ENCODE results near the gene FEV. TPM values are rescaled to one million over a fixed set of nuclear protein-coding genes. Genes with fewer than 3 reads are reported as not detected.

FEV gene
- total and polyA plus RNA-seq, 4 donors, result 0.11 to 0.14 TPM; not detected in 2

- no peak for DNase-seq (ENCODE audit: low read depth in 4 of 6, low spot score in 6 of 6)
- no peaks in the 10 kb centered on the region for H3K36me3 ChIP-seq (ENCODE audit: control insufficient read depth, insufficient read depth, low read length)
- no peak overlapping the region for H3K27ac ChIP-seq (ENCODE audit: low read depth, low read length)
- no peaks in the 10 kb centered on the region for H3K9me3 ChIP-seq (ENCODE audit: control insufficient read depth, insufficient read depth, low read length)
- peaks cover 90% of the 10 kb centered on the region for H3K27me3 ChIP-seq (ENCODE audit: control insufficient read depth, insufficient read depth, low read length)
- H3K4me1 ChIP-seq (ENCODE audit: control insufficient read depth, insufficient read depth, low read length), result peaks cover 48% of the 10 kb centered on the region
- no peak overlapping the region for H3K4me3 ChIP-seq (ENCODE audit: low read depth, low read length)
- WGBS (ENCODE audit: insufficient coverage), result under 1% methylated on average over 46 of the region's 46 CpGs
Observed at GRCh38 chr2:218981390-218981880, 3.5 kb downstream of the FEV start.

- no peak overlapping the region for H3K4me3 ChIP-seq (ENCODE audit: low read depth, low read length)
- H3K36me3 ChIP-seq (ENCODE audit: control insufficient read depth, insufficient read depth, low read length), result no peaks in the 10 kb centered on the region
- H3K9me3 ChIP-seq (ENCODE audit: control insufficient read depth, insufficient read depth, low read length), result no peaks in the 10 kb centered on the region
- no peak for DNase-seq (ENCODE audit: low read depth in 4 of 6, low spot score in 6 of 6)
- H3K27ac ChIP-seq (ENCODE audit: low read depth, low read length), result no peak overlapping the region
- H3K4me1 ChIP-seq (ENCODE audit: control insufficient read depth, insufficient read depth, low read length), result peaks cover 48% of the 10 kb centered on the region
- 2% methylated on average over 20 of the region's 26 CpGs for WGBS (ENCODE audit: insufficient coverage)
- peaks cover 90% of the 10 kb centered on the region for H3K27me3 ChIP-seq (ENCODE audit: control insufficient read depth, insufficient read depth, low read length)
Observed at GRCh38 chr2:218980735-218981389, 4.1 kb downstream of the FEV start.

GRCh38 chr2:218979846-218980734, 4.9 kb downstream of the FEV start:
- Histone ChIP-seq H3K4me3 (ENCODE audit: low read depth, low read length) (no peak overlapping the region), H3K4me1 (ENCODE audit: control insufficient read depth, insufficient read depth, low read length) (peaks cover 41% of the 10 kb centered on the region)
- WGBS (ENCODE audit: insufficient coverage), result 0% methylated on average over 32 of the region's 39 CpGs

GRCh38 chr2:218975060-218975777, 9.8 kb downstream of the FEV start:
- H3K4me1 ChIP-seq (ENCODE audit: control insufficient read depth, insufficient read depth, low read length), result peaks cover 7% of the 10 kb centered on the region
- WGBS (ENCODE audit: insufficient coverage), result 59% methylated on average over 2 of the region's 4 CpGs
- peaks cover 62% of the 10 kb centered on the region for H3K27me3 ChIP-seq (ENCODE audit: control insufficient read depth, insufficient read depth, low read length)
- no peak overlapping the region for H3K27ac ChIP-seq (ENCODE audit: low read depth, low read length)
- DNase-seq (ENCODE audit: low read depth in 4 of 6, low spot score in 6 of 6), result no peak
- no peak overlapping the region for H3K4me3 ChIP-seq (ENCODE audit: low read depth, low read length)
- no peaks in the 10 kb centered on the region for H3K36me3 ChIP-seq (ENCODE audit: control insufficient read depth, insufficient read depth, low read length)
- H3K9me3 ChIP-seq (ENCODE audit: control insufficient read depth, insufficient read depth, low read length), result no peaks in the 10 kb centered on the region

More at GRCh38 chr2:218979846-218980734, 4.9 kb downstream of the FEV start:
- H3K36me3 ChIP-seq (ENCODE audit: control insufficient read depth, insufficient read depth, low read length), result no peaks in the 10 kb centered on the region
- no peaks in the 10 kb centered on the region for H3K9me3 ChIP-seq (ENCODE audit: control insufficient read depth, insufficient read depth, low read length)
- peaks cover 90% of the 10 kb centered on the region for H3K27me3 ChIP-seq (ENCODE audit: control insufficient read depth, insufficient read depth, low read length)
- DNase-seq (ENCODE audit: low read depth in 4 of 6, low spot score in 6 of 6), result peak in 4 of 6 donors; percentile 62 to 93 (median 82)
- H3K27ac ChIP-seq (ENCODE audit: low read depth, low read length), result no peak overlapping the region

- H3K4me3 ChIP-seq (ENCODE audit: low read depth, low read length), result no peak overlapping the region
- H3K9me3 ChIP-seq (ENCODE audit: control insufficient read depth, insufficient read depth, low read length), result no peaks in the 10 kb centered on the region
- no peak for DNase-seq (ENCODE audit: low read depth in 4 of 6, low spot score in 6 of 6)
- H3K27ac ChIP-seq (ENCODE audit: low read depth, low read length), result no peak overlapping the region
- 7% methylated on average over 1 of the region's 1 CpG for WGBS (ENCODE audit: insufficient coverage)
- H3K36me3 ChIP-seq (ENCODE audit: control insufficient read depth, insufficient read depth, low read length), result no peaks in the 10 kb centered on the region
- H3K27me3 ChIP-seq (ENCODE audit: control insufficient read depth, insufficient read depth, low read length), result peaks cover 24% of the 10 kb centered on the region
- H3K4me1 ChIP-seq (ENCODE audit: control insufficient read depth, insufficient read depth, low read length), result no peaks in the 10 kb centered on the region
Observed at GRCh38 chr2:218970894-218971293, 14.1 kb downstream of the FEV start.

- Histone ChIP-seq H3K9me3 (ENCODE audit: control insufficient read depth, insufficient read depth, low read length) (no peaks in the 10 kb centered on the region), H3K27ac (ENCODE audit: low read depth, low read length) (no peak overlapping the region), H3K36me3 (ENCODE audit: control insufficient read depth, insufficient read depth, low read length) (no peaks in the 10 kb centered on the region), H3K4me3 (ENCODE audit: low read depth, low read length) (no peak overlapping the region), H3K27me3 (ENCODE audit: control insufficient read depth, insufficient read depth, low read length) (peaks cover 30% of the 10 kb centered on the region), H3K4me1 (ENCODE audit: control insufficient read depth, insufficient read depth, low read length) (peaks cover 40% of the 10 kb centered on the region)
- DNase-seq (ENCODE audit: low read depth in 4 of 6, low spot score in 6 of 6), result peak in 2 of 6 donors; percentile 46 to 57
- WGBS (ENCODE audit: insufficient coverage), result 17% methylated on average over 4 of the region's 5 CpGs
Observed at GRCh38 chr2:218964041-218964771, 20.8 kb downstream of the FEV start.

GRCh38 chr2:218963601-218964000, 21.4 kb downstream of the FEV start:
- WGBS (ENCODE audit: insufficient coverage), result 0% methylated on average over 2 of the region's 5 CpGs

GRCh38 chr2:218962859-218963492, 22.0 kb downstream of the FEV start:
- no peak overlapping the region for H3K27ac ChIP-seq (ENCODE audit: low read depth, low read length)

More at GRCh38 chr2:218963601-218964000, 21.4 kb downstream of the FEV start:
- H3K4me3 ChIP-seq (ENCODE audit: low read depth, low read length), result no peak overlapping the region
- DNase-seq (ENCODE audit: low read depth in 4 of 6, low spot score in 6 of 6), result peak in 1 of 6 donors; percentile 29
- H3K4me1 ChIP-seq (ENCODE audit: control insufficient read depth, insufficient read depth, low read length), result peaks cover 46% of the 10 kb centered on the region
- no peak overlapping the region for H3K27ac ChIP-seq (ENCODE audit: low read depth, low read length)
- no peaks in the 10 kb centered on the region for H3K36me3 ChIP-seq (ENCODE audit: control insufficient read depth, insufficient read depth, low read length)
- no peaks in the 10 kb centered on the region for H3K9me3 ChIP-seq (ENCODE audit: control insufficient read depth, insufficient read depth, low read length)
- H3K27me3 ChIP-seq (ENCODE audit: control insufficient read depth, insufficient read depth, low read length), result peaks cover 34% of the 10 kb centered on the region

More at GRCh38 chr2:218962859-218963492, 22.0 kb downstream of the FEV start:
- DNase-seq (ENCODE audit: low read depth in 4 of 6, low spot score in 6 of 6), result peak; percentile 77 to 98 (median 88)
- Histone ChIP-seq H3K4me3 (ENCODE audit: low read depth, low read length) (peak overlapping the region; percentile 48), H3K9me3 (ENCODE audit: control insufficient read depth, insufficient read depth, low read length) (no peaks in the 10 kb centered on the region), H3K36me3 (ENCODE audit: control insufficient read depth, insufficient read depth, low read length) (no peaks in the 10 kb centered on the region), H3K27me3 (ENCODE audit: control insufficient read depth, insufficient read depth, low read length) (peaks cover 34% of the 10 kb centered on the region), H3K4me1 (ENCODE audit: control insufficient read depth, insufficient read depth, low read length) (peaks cover 49% of the 10 kb centered on the region)
- under 1% methylated on average over 36 of the region's 42 CpGs for WGBS (ENCODE audit: insufficient coverage)
